A549 (cell line): ENCODE measurements around the gene TPCN1.

Experiments
- CBX8 ChIP-seq: fragments of 200-600 bp; sonication (generic); IDR thresholded peaks from 2 replicates; pipeline ENCODE4 v1.6.1; 2016
- CHD2 ChIP-seq: fragments of 150-350 bp; IDR thresholded peaks from 2 replicates; pipeline ENCODE4 v1.6.1; 2014; ENCODE audit warnings: low read length; ENCODE audit not compliant: partially characterized antibody
- EHMT2 ChIP-seq: fragments of 200-600 bp; sonication (generic); IDR thresholded peaks from 2 replicates; pipeline ENCODE4 v1.6.1; 2016; ENCODE audit warnings: antibody characterized with exemption, low read depth, mild to moderate bottlenecking, moderate library complexity
- EP300 ChIP-seq, 2 experiments: fragments of >200 bp; sonication (Bioruptor Twin); formaldehyde crosslinking; IDR thresholded peaks; 2 replicates in 1 of 2; 3 replicates in 1 of 2; pipeline ENCODE4 v1.6.1; 2016 to 2017
- ESRRA ChIP-seq: fragments of 150-350 bp; IDR thresholded peaks from 2 replicates; pipeline ENCODE4 v1.6.1; 2014; ENCODE audit warnings: mild to moderate bottlenecking, low read length, borderline replicate concordance
- MYC ChIP-seq: IDR thresholded peaks from 2 replicates; pipeline ENCODE4 v1.6.1; 2012; ENCODE audit warnings: mild to moderate bottlenecking, inconsistent platforms, low read length, improper control_type of control experiment, borderline replicate concordance
- POLR2A ChIP-seq: IDR thresholded peaks from 2 replicates; pipeline ENCODE4 v1.6.1; 2012; ENCODE audit warnings: mild to moderate bottlenecking, low read length
- RAD21 ChIP-seq, 2 experiments: fragments of >200 bp in 1 of 2; sonication (Bioruptor Twin) in 1 of 2; formaldehyde crosslinking in 1 of 2; IDR thresholded peaks in 1 of 2; conservative IDR thresholded peaks in 1 of 2; 2 replicates in 1 of 2; 3 replicates in 1 of 2; pipeline ENCODE4 v1.6.1; 2012 to 2018; ENCODE audit warnings: inconsistent platforms in 1 of 2
- REST ChIP-seq: fragments of 200-600 bp; sonication (generic); IDR thresholded peaks from 2 replicates; pipeline ENCODE4 v1.6.1; 2016; ENCODE audit warnings: antibody characterized with exemption, mild to moderate bottlenecking, moderate library complexity
- SMC3 ChIP-seq: fragments of >200 bp; sonication (Bioruptor Twin); formaldehyde crosslinking; IDR thresholded peaks from 3 replicates; pipeline ENCODE4 v1.6.1; 2018; ENCODE audit warnings: inconsistent platforms
- TF ChIP-seq, protein P1 (sequence below): fragments of >200 bp; sonication (Bioruptor Twin); formaldehyde crosslinking; IDR thresholded peaks from 3 replicates; pipeline ENCODE4 v1.5.1; 2016
- TF ChIP-seq, protein P2 (sequence below): IDR thresholded peaks from 2 replicates; pipeline ENCODE4 v1.6.1; 2012

DNA sequence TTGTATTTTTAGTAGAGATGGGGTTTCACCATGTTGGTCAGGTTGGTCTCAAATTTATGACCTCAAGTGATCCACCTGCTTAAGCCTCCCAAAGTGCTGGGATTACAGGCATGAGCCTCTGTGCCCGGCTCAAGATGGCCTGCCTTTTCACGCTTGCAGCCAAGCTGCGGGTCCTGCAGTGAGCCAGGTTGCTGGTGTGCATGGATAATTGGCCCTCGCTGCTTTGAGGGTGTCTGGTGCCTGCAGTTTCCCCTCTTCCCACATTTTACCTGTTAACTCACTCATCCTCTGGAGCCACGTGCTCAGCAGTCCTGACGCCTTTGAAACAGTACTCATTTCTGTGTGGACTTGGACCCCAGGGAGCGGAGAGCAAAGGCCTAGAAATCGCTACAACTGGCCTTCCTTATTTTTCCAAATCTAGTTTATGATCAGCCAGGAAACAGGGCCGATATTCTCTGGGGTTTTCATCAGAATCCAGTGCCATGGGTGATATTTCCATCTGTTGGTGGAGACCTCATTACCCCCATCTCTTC is 42.2 kb downstream of the TPCN1 start:
- TF ChIP-seq EP300 (IDR thresholded peaks at IDR 0.05) = no peak
- no peak for TF ChIP-seq ESRRA
- TF ChIP-seq, protein P1, sequence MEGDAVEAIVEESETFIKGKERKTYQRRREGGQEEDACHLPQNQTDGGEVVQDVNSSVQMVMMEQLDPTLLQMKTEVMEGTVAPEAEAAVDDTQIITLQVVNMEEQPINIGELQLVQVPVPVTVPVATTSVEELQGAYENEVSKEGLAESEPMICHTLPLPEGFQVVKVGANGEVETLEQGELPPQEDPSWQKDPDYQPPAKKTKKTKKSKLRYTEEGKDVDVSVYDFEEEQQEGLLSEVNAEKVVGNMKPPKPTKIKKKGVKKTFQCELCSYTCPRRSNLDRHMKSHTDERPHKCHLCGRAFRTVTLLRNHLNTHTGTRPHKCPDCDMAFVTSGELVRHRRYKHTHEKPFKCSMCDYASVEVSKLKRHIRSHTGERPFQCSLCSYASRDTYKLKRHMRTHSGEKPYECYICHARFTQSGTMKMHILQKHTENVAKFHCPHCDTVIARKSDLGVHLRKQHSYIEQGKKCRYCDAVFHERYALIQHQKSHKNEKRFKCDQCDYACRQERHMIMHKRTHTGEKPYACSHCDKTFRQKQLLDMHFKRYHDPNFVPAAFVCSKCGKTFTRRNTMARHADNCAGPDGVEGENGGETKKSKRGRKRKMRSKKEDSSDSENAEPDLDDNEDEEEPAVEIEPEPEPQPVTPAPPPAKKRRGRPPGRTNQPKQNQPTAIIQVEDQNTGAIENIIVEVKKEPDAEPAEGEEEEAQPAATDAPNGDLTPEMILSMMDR = no peak
- no peak for TF ChIP-seq MYC
- TF ChIP-seq RAD21 (conservative IDR thresholded peaks at IDR 0.05 in 1 of 2, IDR thresholded peaks at IDR 0.05 in 1 of 2) = no peak
- no peak for TF ChIP-seq REST
- TF ChIP-seq POLR2A = no peak
- TF ChIP-seq EHMT2 = no peak
- TF ChIP-seq, protein P2, sequence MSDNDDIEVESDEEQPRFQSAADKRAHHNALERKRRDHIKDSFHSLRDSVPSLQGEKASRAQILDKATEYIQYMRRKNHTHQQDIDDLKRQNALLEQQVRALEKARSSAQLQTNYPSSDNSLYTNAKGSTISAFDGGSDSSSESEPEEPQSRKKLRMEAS = no peak
- TF ChIP-seq CHD2 = no peak
- no peak for TF ChIP-seq SMC3
- TF ChIP-seq CBX8 = no peak
